HEK293T (cell line): Measurements from ENCODE around the gene RNF32.

Experiments
- BHLHE40 ChIP-seq: fragments of 450-650 bp; IDR thresholded peaks from 2 replicates; pipeline ENCODE4 v1.6.1; 2016; ENCODE audit warnings: mild to moderate bottlenecking, moderate library complexity, borderline replicate concordance
- CTBP1 ChIP-seq: fragments of 450-650 bp; IDR thresholded peaks from 2 replicates; pipeline ENCODE4 v1.6.1; 2016; ENCODE audit warnings: borderline replicate concordance
- ELF4 ChIP-seq: fragments of 450-650 bp; IDR thresholded peaks from 2 replicates; pipeline ENCODE4 v1.6.1; 2017; ENCODE audit warnings: antibody characterized with exemption
- FOXA1 ChIP-seq: fragments of 450-650 bp; IDR thresholded peaks from 2 replicates; pipeline ENCODE4 v1.6.1; 2016; ENCODE audit warnings: mild to moderate bottlenecking
- FOXK2 ChIP-seq: fragments of 450-650 bp; IDR thresholded peaks from 2 replicates; pipeline ENCODE4 v1.6.1; 2016; ENCODE audit warnings: mild to moderate bottlenecking
- FOXM1 ChIP-seq: fragments of 450-650 bp; IDR thresholded peaks from 2 replicates; pipeline ENCODE4 v1.6.1; 2017; ENCODE audit warnings: mild to moderate bottlenecking, borderline replicate concordance
- L3MBTL2 ChIP-seq: fragments of 450-650 bp; conservative IDR thresholded peaks from 2 replicates; pipeline ENCODE4 v1.6.1; 2016; ENCODE audit warnings: mild to moderate bottlenecking
- LEF1 ChIP-seq: fragments of 450-650 bp; IDR thresholded peaks from 2 replicates; pipeline ENCODE4 v1.6.1; 2017; ENCODE audit warnings: mild to moderate bottlenecking, borderline replicate concordance
- NFRKB ChIP-seq: fragments of 450-650 bp; IDR thresholded peaks from 2 replicates; pipeline ENCODE4 v1.6.1; 2016; ENCODE audit warnings: mild to moderate bottlenecking, moderate library complexity
- PKNOX1 ChIP-seq: fragments of 450-650 bp; IDR thresholded peaks from 2 replicates; pipeline ENCODE4 v1.6.1; 2016
- SP1 ChIP-seq: fragments of 450-650 bp; IDR thresholded peaks from 2 replicates; pipeline ENCODE4 v1.6.1; 2017
- SUZ12 ChIP-seq: fragments of 450-650 bp; IDR thresholded peaks from 2 replicates; pipeline ENCODE4 v1.6.1; 2016; ENCODE audit warnings: mild to moderate bottlenecking
- TARDBP ChIP-seq: fragments of 450-650 bp; IDR thresholded peaks from 2 replicates; pipeline ENCODE4 v1.6.1; 2016
- ZNF384 ChIP-seq: fragments of 450-650 bp; IDR thresholded peaks from 2 replicates; pipeline ENCODE4 v1.6.1; 2016

- TF ChIP-seq FOXK2 (no peak), CTBP1 (no peak), FOXA1 (no peak), SP1 (no peak), L3MBTL2 (no peak), NFRKB (no peak), ELF4 (no peak), PKNOX1 (no peak), BHLHE40 (no peak), TARDBP (no peak), FOXM1 (no peak), SUZ12 (no peak), LEF1 (no peak), ZNF384 (no peak)
Observed at GRCh38 chr7:156635529-156636385, 4.8 kb upstream of the RNF32 start.
